Measurements from ENCODE around the gene PPDPF.

The PPDPF gene

GRCh38 chr20:63487781-63488241, 32.8 kb upstream of the PPDPF start:
- DNase-seq (ENCODE audit: low read depth) = no peak

GRCh38 chr20:63488315-63489251, 32.0 kb upstream of the PPDPF start:
- no peak for DNase-seq (ENCODE audit: low read depth)

- DNase-seq (ENCODE audit: low read depth) = no peak
These were observed 30.1 kb upstream of the PPDPF start for GRCh38 chr20:63490416-63490815.

GRCh38 chr20:63491078-63491477, 29.5 kb upstream of the PPDPF start:
- no peak for DNase-seq (ENCODE audit: low read depth)

- DNase-seq (ENCODE audit: low read depth) = no peak
These were observed 28.8 kb upstream of the PPDPF start for GRCh38 chr20:63491635-63492230.

GRCh38 chr20:63492518-63492917, 28.0 kb upstream of the PPDPF start:
- no peak for DNase-seq (ENCODE audit: low read depth)

- no peak for DNase-seq (ENCODE audit: low read depth)
These were observed 27.6 kb upstream of the PPDPF start for GRCh38 chr20:63492982-63493381.

- no peak for DNase-seq (ENCODE audit: low read depth)
These were observed 27.0 kb upstream of the PPDPF start for GRCh38 chr20:63493563-63494020.

- no peak for DNase-seq (ENCODE audit: low read depth)
These were observed 26.5 kb upstream of the PPDPF start for GRCh38 chr20:63494084-63494419.

- no peak for DNase-seq (ENCODE audit: low read depth)
These were observed 26.0 kb upstream of the PPDPF start for GRCh38 chr20:63494420-63495166.

GRCh38 chr20:63495167-63495720, 25.3 kb upstream of the PPDPF start:
- DNase-seq (ENCODE audit: low read depth) = no peak

GRCh38 chr20:63495741-63496595, 24.6 kb upstream of the PPDPF start:
- no peak for DNase-seq (ENCODE audit: low read depth)

GRCh38 chr20:63496596-63497120, 23.9 kb upstream of the PPDPF start:
- DNase-seq (ENCODE audit: low read depth) = no peak

GRCh38 chr20:63497138-63497945, 23.2 kb upstream of the PPDPF start:
- no peak for DNase-seq (ENCODE audit: low read depth)

- DNase-seq (ENCODE audit: low read depth) = no peak
These were observed 22.3 kb upstream of the PPDPF start for GRCh38 chr20:63497946-63498935.

- DNase-seq (ENCODE audit: low read depth) = no peak
These were observed 21.6 kb upstream of the PPDPF start, which contains the start of gene EEF1A2 for GRCh38 chr20:63498960-63499337. Gene EEF1A2 (minus strand): TSS chr20:63499083. CDS start chr20:63497763, 1,320 bp downstream.

- DNase-seq (ENCODE audit: low read depth) = no peak
These were observed 21.1 kb upstream of the PPDPF start for GRCh38 chr20:63499338-63499969.

- no peak for DNase-seq (ENCODE audit: low read depth)
These were observed 20.2 kb upstream of the PPDPF start for GRCh38 chr20:63500151-63500901.

Measured in GM04504 (cell line).